Astrocyte of the cerebellum (primary cell): ENCODE measurements around the gene MAN1A1.

Source experiments
- DNase-seq: peaks from one replicate; pipeline ENCODE4 v3.0.0-alpha.2; 2011; ENCODE audit warnings: low read depth
- H3K4me3 ChIP-seq: 2 replicates; pipeline ENCODE4 v1.5.1; 2011; ENCODE audit warnings: mild to moderate bottlenecking, low read depth, low read length, moderate library complexity
- CTCF ChIP-seq: IDR thresholded peaks from 2 replicates; pipeline ENCODE4 v1.5.1; 2012; ENCODE audit warnings: low read length, low read depth, moderate library complexity, mild to moderate bottlenecking; ENCODE audit errors: missing control alignments
- in situ Hi-C: cut with HindIII; loops from 2 replicates; pipeline ENCODE4 v1.10.0; 2017; ENCODE audit warnings: low sequenced_read_pairs

Gene MAN1A1

GRCh38 chr6:119280080-119280479 is 69.5 kb downstream of the MAN1A1 start:
- no peak overlapping the region for H3K4me3 ChIP-seq
- DNase-seq, result no peak
- in situ Hi-C loops, result no loop called here

GRCh38 chr6:119278625-119279024 is 70.9 kb downstream of the MAN1A1 start:
- H3K4me3 ChIP-seq, result no peak overlapping the region
- no peak for TF ChIP-seq CTCF
- no peak for DNase-seq
- in situ Hi-C loops, result no loop called here

More at GRCh38 chr6:119280080-119280479, 69.5 kb downstream of the MAN1A1 start:
- TF ChIP-seq CTCF, result no peak

GRCh38 chr6:119277052-119277451 is 72.5 kb downstream of the MAN1A1 start:
- DNase-seq, result no peak
- in situ Hi-C loops, result no loop called here
- H3K4me3 ChIP-seq, result no peak overlapping the region
- no peak for TF ChIP-seq CTCF

GRCh38 chr6:119276211-119276610 is 73.3 kb downstream of the MAN1A1 start:
- no peak for TF ChIP-seq CTCF
- in situ Hi-C loops, result no loop called here
- no peak for DNase-seq
- no peak overlapping the region for H3K4me3 ChIP-seq

- no peak for TF ChIP-seq CTCF
- in situ Hi-C loops, result no loop called here
- H3K4me3 ChIP-seq, result no peak overlapping the region
- DNase-seq, result no peak
Measured at GRCh38 chr6:119274197-119274595, 75.4 kb downstream of the MAN1A1 start.

- in situ Hi-C loops, result no loop called here
- TF ChIP-seq CTCF, result no peak
- peak; percentile 65 for DNase-seq
- no peak overlapping the region for H3K4me3 ChIP-seq
Measured at GRCh38 chr6:119273272-119274196, 76.0 kb downstream of the MAN1A1 start.
